ENCODE data around the gene PALLD. TPM values are rescaled to one million over a fixed set of nuclear protein-coding genes. Genes with fewer than 3 reads are reported as not detected.

Gene PALLD
- total and polyA plus RNA-seq, 2 of the 8 experiments (the other 6 are each of a cell fraction or from before 2014, with no cell fraction given) = 10.5 to 25.0 TPM

DNA sequence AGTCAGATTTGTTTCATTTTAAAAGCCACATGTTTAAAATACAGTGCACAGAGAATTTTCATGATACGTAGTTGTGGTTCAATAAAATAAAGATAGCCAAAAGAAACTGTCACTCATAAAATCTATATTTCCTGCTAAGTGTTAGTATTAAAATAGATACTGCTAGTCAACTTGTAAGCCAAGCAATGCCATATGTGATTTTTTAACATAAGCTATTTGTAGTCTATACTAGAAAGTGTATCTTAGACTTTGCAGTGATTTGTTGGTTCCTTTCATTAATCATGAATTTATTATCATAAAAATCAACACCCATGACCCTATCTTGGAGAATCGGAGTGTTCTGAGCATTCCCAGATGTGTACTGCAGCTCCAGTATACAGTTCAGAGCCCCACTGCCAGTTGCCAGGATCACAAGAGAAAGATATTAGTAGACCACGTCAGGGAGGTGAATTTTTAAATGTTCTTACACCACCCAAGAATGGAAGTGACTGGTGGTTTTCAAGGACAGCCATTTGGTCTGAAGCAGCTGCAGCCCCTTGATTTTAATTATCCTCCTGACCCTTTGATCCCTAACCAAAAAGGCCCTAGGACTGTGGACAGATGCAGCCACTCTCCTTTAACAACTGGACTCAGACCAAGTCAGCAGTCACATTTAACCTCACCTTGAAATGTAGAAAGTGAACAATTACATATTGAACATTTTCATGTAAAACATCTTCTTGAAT lies 163.1 kb downstream of the PALLD start:
- CTCF ChIA-PET (ENCODE audit: partially characterized antibody) = interaction anchor here (1.2 kb wide), 1 partner anchor 263 kb away, joined by 4 read pairs; no protein-coding TSS in a partner anchor
- TF ChIP-seq TEAD4 (IDR thresholded peaks at IDR 0.05; ENCODE audit: low read depth, low read length) = no peak
- TF ChIP-seq FOSL1 (IDR thresholded peaks at IDR 0.05; ENCODE audit: insufficient read depth, low read depth, low read length) = no peak
- TF ChIP-seq TCF12 (IDR thresholded peaks at IDR 0.05; ENCODE audit: low read depth, low read length) = no peak
- no peak for TF ChIP-seq ZNF274 (IDR thresholded peaks at IDR 0.05; ENCODE audit: borderline replicate concordance, extremely low read depth, low read length)
- no peak for TF ChIP-seq TAF7 (optimal IDR thresholded peaks at IDR 0.05; ENCODE audit: borderline replicate concordance, low read depth, low read length)
- no peak for TF ChIP-seq PHF8 (conservative IDR thresholded peaks at IDR 0.05; ENCODE audit: low read depth, low read length)
- no peak for TF ChIP-seq SP1 (IDR thresholded peaks at IDR 0.05; ENCODE audit: low read depth, low read length)
- TF ChIP-seq EP300 (IDR thresholded peaks at IDR 0.05; ENCODE audit: borderline replicate concordance in 1 of 2, low read depth in 2 of 2, low read length in 2 of 2) = no peak
- TF ChIP-seq POU5F1 (IDR thresholded peaks at IDR 0.05; ENCODE audit: low read depth, low read length) = no peak
- TF ChIP-seq CEBPB (IDR thresholded peaks at IDR 0.05; ENCODE audit: low read depth, low read length) = no peak
- TF ChIP-seq HDAC6 (IDR thresholded peaks at IDR 0.05; ENCODE audit: low read depth, low read length) = no peak
- no peak for TF ChIP-seq EGR1 (IDR thresholded peaks at IDR 0.05; ENCODE audit: borderline replicate concordance, low read depth, low read length)
- no peak for TF ChIP-seq SUZ12 (IDR thresholded peaks at IDR 0.05; ENCODE audit: low read length)
- no peak for TF ChIP-seq RXRA (IDR thresholded peaks at IDR 0.05; ENCODE audit: insufficient read depth, low read depth, low read length)

More for the DNA sequence above, 163.1 kb downstream of the PALLD start:
- no peaks in the 10 kb centered on the region for H4K20me1 ChIP-seq (replicated peaks in 1 of 2; ENCODE audit: control insufficient read depth in 1 of 2, insufficient read depth in 2 of 2, low read length in 2 of 2)
- H3K4ac ChIP-seq (replicated peaks; ENCODE audit: insufficient read length, low read depth, low read length) = no peak overlapping the region
- no peak overlapping the region for H4K91ac ChIP-seq (replicated peaks; ENCODE audit: insufficient read length, low read length)
- no peak overlapping the region for H3K4me2 ChIP-seq (ENCODE audit: insufficient read depth in 1 of 2, low read depth in 2 of 2, low read length in 2 of 2)
- POLR2A ChIA-PET (ENCODE audit: partially characterized antibody) = interaction anchor here (0.7 kb wide), 1 partner anchor 243 kb away, joined by 3 read pairs; no protein-coding TSS in a partner anchor
- 89% methylated on average over 3 of the region's 3 CpGs; no CpG with 5 or more reads in 1 of the 2 experiments for WGBS, 2 experiments (ENCODE audit: extremely low coverage in 1 of 2, insufficient coverage in 1 of 2, insufficient read length in 1 of 2, insufficient replicate concordance in 2 of 2, low coverage in 1 of 2, low lambda C conversion rate in 2 of 2, missing lambda C conversion rate in 1 of 2)
- H3K79me2 ChIP-seq (ENCODE audit: control insufficient read depth in 1 of 2, insufficient read depth in 2 of 2, low read length in 2 of 2) = no peaks in the 10 kb centered on the region
- H3K27me3 ChIP-seq (replicated peaks in 1 of 4; ENCODE audit: control insufficient read depth in 3 of 4, extremely low read depth in 1 of 4, insufficient read depth in 3 of 4, low read length in 3 of 4) = no peaks in the 10 kb centered on the region
- no peaks in the 10 kb centered on the region for H3K79me1 ChIP-seq (ENCODE audit: low read depth, low read length)
- no peak overlapping the region for H2BK12ac ChIP-seq (ENCODE audit: low read depth, low read length)
- no peak overlapping the region for H2BK120ac ChIP-seq (replicated peaks; ENCODE audit: low read depth, low read length)
- no peak overlapping the region for H3K18ac ChIP-seq (ENCODE audit: extremely low read depth, low read length)
- H3K23ac ChIP-seq (ENCODE audit: insufficient read length) = no peak overlapping the region
- H3K9ac ChIP-seq (replicated peaks in 1 of 4; ENCODE audit: extremely low read depth in 1 of 4, low read depth in 3 of 4, low read length in 3 of 4) = no peak overlapping the region
- peaks cover 0 to 2% (median 0%) of the 10 kb centered on the region in 4 experiments; a peak in 1 of 7 replicates for H3K4me1 ChIP-seq (replicated peaks in 1 of 4; ENCODE audit: control insufficient read depth in 3 of 4, insufficient read depth in 4 of 4, low read length in 3 of 4)
- DNase-seq (ENCODE audit: low read depth in 1 of 2, low spot score in 2 of 2) (no peak), FAIRE-seq (no peak)
- H3K14ac ChIP-seq (ENCODE audit: insufficient read length) = no peak overlapping the region
- no peak overlapping the region for H3K56ac ChIP-seq (replicated peaks; ENCODE audit: insufficient read length, low read depth, low read length)
- H2AK5ac ChIP-seq (ENCODE audit: low read depth, low read length) = no peak overlapping the region
- H3K36me3 ChIP-seq (ENCODE audit: control insufficient read depth in 2 of 4, insufficient read depth in 4 of 4, low read length in 3 of 4) = no peaks in the 10 kb centered on the region
- H4K8ac ChIP-seq (ENCODE audit: extremely low read depth, insufficient read depth, low read length) = no peak overlapping the region
- H4K5ac ChIP-seq (ENCODE audit: insufficient read length, low read depth, low read length) = no peak overlapping the region
- H2BK20ac ChIP-seq (ENCODE audit: low read length) = no peak overlapping the region
- no peak overlapping the region for H3K4me3 ChIP-seq (ENCODE audit: extremely low read depth in 1 of 4, insufficient read depth in 2 of 4, low read depth in 3 of 4, low read length in 4 of 4)
- H3K27ac ChIP-seq (ENCODE audit: low read depth, low read length) = no peak overlapping the region
- H2AFZ ChIP-seq (ENCODE audit: low read length) = no peak overlapping the region
- H3K9me3 ChIP-seq (ENCODE audit: insufficient read depth in 2 of 2, low read depth in 1 of 2, low read length in 1 of 2) = no peaks in the 10 kb centered on the region
- H2BK5ac ChIP-seq (ENCODE audit: low read depth, low read length) = no peak overlapping the region
- H2BK15ac ChIP-seq (ENCODE audit: low read length) = no peak overlapping the region
- no peaks in the 10 kb centered on the region for H3K23me2 ChIP-seq (ENCODE audit: low read depth, low read length)

All from H1 (cell line).